Peyer's patch (tissue), 4 donors: ENCODE measurements around the gene RPL11.

ENCODE experiments used
- CTCF ChIP-seq, 6 experiments: fragments of 450-650 bp in 4 of 6; fragments of 200-600 bp in 2 of 6; sonication (generic) in 1 of 6; IDR thresholded peaks; one replicate each; pipeline ENCODE4 v1.5.1; 2017 to 2019; ENCODE audit warnings: antibody characterized with exemption in 6 of 6, mild to moderate bottlenecking in 3 of 6, moderate library complexity in 1 of 6
- POLR2A ChIP-seq, 2 donors: fragments of 450-650 bp; IDR thresholded peaks; one replicate each; pipeline ENCODE4 v1.5.1; 2017; ENCODE audit warnings: antibody characterized with exemption in 2 of 2, mild to moderate bottlenecking in 2 of 2, moderate library complexity in 2 of 2

- TF ChIP-seq POLR2A (IDR thresholded peaks at IDR 0.05) (no peak), CTCF (IDR thresholded peaks at IDR 0.05) (no peak)
Observed at GRCh38 chr1:23670709-23671108, 20.9 kb upstream of the RPL11 start.
